Body of pancreas (tissue), 4 donors: Measurements from ENCODE around the gene PCSK5. TPM values are rescaled to one million over a fixed set of nuclear protein-coding genes. Genes with fewer than 3 reads are reported as not detected.

Source experiments
- ATAC-seq: fragments of 150-250 bp; one replicate; pipeline ENCODE4 v1.9.1; 2016
- DNase-seq, 4 donors: peaks; one replicate each; pipeline ENCODE4 v3.0.0-alpha.2; 2019
- H3K27ac ChIP-seq, 4 donors: fragments of 200-600 bp; sonication (generic); 1 replicate in 3 of 4; 2 replicates in 1 of 4; pipeline versions ENCODE4 v1.5.1 to v1.6.1; 2016 to 2019; ENCODE audit warnings: mild to moderate bottlenecking in 1 of 4, mixed read lengths in 1 of 4, moderate library complexity in 1 of 4
- H3K27me3 ChIP-seq, 2 donors: fragments of 200-600 bp; sonication (generic); one replicate each; pipeline ENCODE4 v1.6.0; 2016; ENCODE audit warnings: mild to moderate bottlenecking in 1 of 2
- H3K36me3 ChIP-seq, 2 donors: fragments of 200-600 bp; sonication (generic); replicated peaks in 1 of 2; 2 replicates each; pipeline ENCODE4 v1.5.1; 2016; ENCODE audit warnings: low read depth in 2 of 2; ENCODE audit not compliant: insufficient read depth in 1 of 2
- H3K4me1 ChIP-seq: fragments of 200-600 bp; sonication (generic); one replicate; pipeline ENCODE4 v1.6.0; 2016
- H3K4me3 ChIP-seq, 2 donors: fragments of 200-600 bp; sonication (generic); 1 replicate in 1 of 2; 2 replicates in 1 of 2; pipeline ENCODE4 v1.5.1; 2016 to 2019
- H3K9me3 ChIP-seq, 3 donors: fragments of 200-600 bp; sonication (generic); 1 replicate in 2 of 3; 2 replicates in 1 of 3; pipeline ENCODE4 v1.5.1; 2016
- CTCF ChIP-seq, 7 experiments: fragments of 450-650 bp in 4 of 7; fragments of 200-600 bp in 3 of 7; sonication (generic) in 3 of 7; IDR thresholded peaks; one replicate each; pipeline ENCODE4 v1.5.1; 2016 to 2019; ENCODE audit warnings: antibody characterized with exemption in 7 of 7
- POLR2A ChIP-seq, 3 donors: fragments of 450-650 bp; IDR thresholded peaks; one replicate each; pipeline ENCODE4 v1.6.1; 2016; ENCODE audit warnings: antibody characterized with exemption in 3 of 3, mild to moderate bottlenecking in 2 of 3
- WGBS, 2 donors: methylation state at CpG; one replicate each; pipeline ENCODE4 v1.1.5; 2017; 5-methylcytosine and 5-hydroxymethylcytosine counted together
- intact Hi-C: fragments of 100-400 bp; cut with DNase I; formaldehyde crosslinking; loops from one replicate; pipeline ENCODE4 v1.15.1; 2023
- total RNA-seq, 2 donors: library from RNA; depleted of rRNA; stranded (reverse); fragments of >200 nt; gene quantifications; one replicate each; pipeline ENCODE4 v1.1.0, GENCODE V29; 2016

The PCSK5 gene
- total RNA-seq, 2 donors from 2014 or later: 11.2 to 12.2 TPM

- 87 to 89% methylated on average over 10 of the region's 10 CpGs for WGBS, 2 donors
- Histone ChIP-seq H3K4me3 (no peak overlapping the region), H3K27me3 (no peaks in the 10 kb centered on the region), H3K4me1 (no peaks in the 10 kb centered on the region), H3K36me3 (no peaks in the 10 kb centered on the region), H3K27ac (no peak overlapping the region), H3K9me3 (no peaks in the 10 kb centered on the region)
- ATAC-seq (no peak), DNase-seq (no peak)
- intact Hi-C loops: no loop called here
- TF ChIP-seq POLR2A (IDR thresholded peaks at IDR 0.05) (no peak), CTCF (IDR thresholded peaks at IDR 0.05) (no peak)
Observed at GRCh38 chr9:76090909-76091308, 200.4 kb downstream of the PCSK5 start.

GRCh38 chr9:76092572-76092971 is 202.1 kb downstream of the PCSK5 start:
- Histone ChIP-seq H3K4me3 (no peak overlapping the region), H3K27ac (no peak overlapping the region), H3K27me3 (no peaks in the 10 kb centered on the region), H3K4me1 (no peaks in the 10 kb centered on the region), H3K9me3 (no peaks in the 10 kb centered on the region), H3K36me3 (no peaks in the 10 kb centered on the region)
- no peak for DNase-seq
- WGBS, 2 donors: 58 to 62% methylated on average over 4 of the region's 4 CpGs
- TF ChIP-seq POLR2A (IDR thresholded peaks at IDR 0.05): no peak
- TF ChIP-seq CTCF (IDR thresholded peaks at IDR 0.05): no peak
- intact Hi-C loops: no loop called here
- no peak for ATAC-seq

- Histone ChIP-seq H3K36me3 (no peaks in the 10 kb centered on the region), H3K4me1 (no peaks in the 10 kb centered on the region), H3K9me3 (no peaks in the 10 kb centered on the region), H3K4me3 (no peak overlapping the region), H3K27ac (no peak overlapping the region), H3K27me3 (no peaks in the 10 kb centered on the region)
- intact Hi-C loops: no loop called here
- DNase-seq (no peak), ATAC-seq (no peak)
- 83 to 92% methylated on average over 4 of the region's 4 CpGs for WGBS, 2 donors
- TF ChIP-seq CTCF (IDR thresholded peaks at IDR 0.05): no peak
- no peak for TF ChIP-seq POLR2A (IDR thresholded peaks at IDR 0.05)
Observed at GRCh38 chr9:76095585-76095984, 205.1 kb downstream of the PCSK5 start.

GRCh38 chr9:76099516-76099915 is 209.0 kb downstream of the PCSK5 start:
- TF ChIP-seq POLR2A (IDR thresholded peaks at IDR 0.05) (no peak), CTCF (IDR thresholded peaks at IDR 0.05) (no peak)
- intact Hi-C loops: no loop called here
- Histone ChIP-seq H3K27me3 (no peaks in the 10 kb centered on the region), H3K4me1 (no peaks in the 10 kb centered on the region), H3K27ac (no peak overlapping the region), H3K36me3 (no peaks in the 10 kb centered on the region), H3K9me3 (no peaks in the 10 kb centered on the region), H3K4me3 (no peak overlapping the region)
- DNase-seq (no peak), ATAC-seq (no peak)
- 81 to 91% methylated on average over 8 of the region's 8 CpGs for WGBS, 2 donors

- H3K27me3 ChIP-seq: no peaks in the 10 kb centered on the region
- no peak overlapping the region for H3K4me3 ChIP-seq
- no peak for ATAC-seq
- no peak for TF ChIP-seq CTCF (IDR thresholded peaks at IDR 0.05)
- no peak for TF ChIP-seq POLR2A (IDR thresholded peaks at IDR 0.05)
- intact Hi-C loops: no loop called here
- H3K27ac ChIP-seq: no peak overlapping the region
- 72 to 73% methylated on average over 5 of the region's 5 CpGs for WGBS, 2 donors
- H3K9me3 ChIP-seq: no peaks in the 10 kb centered on the region
- DNase-seq: no peak
- no peaks in the 10 kb centered on the region for H3K4me1 ChIP-seq
- no peaks in the 10 kb centered on the region for H3K36me3 ChIP-seq
Observed at GRCh38 chr9:76101075-76101474, 210.6 kb downstream of the PCSK5 start.
